Caco-2 (cell line): Measurements from ENCODE around the gene TXNDC16. TPM values are rescaled to one million over a fixed set of nuclear protein-coding genes. Genes with fewer than 3 reads are reported as not detected.

Experiments
- BruUV-seq: library from RNA; stranded (reverse); fragments of 400-500 nt; replicated peaks from 2 replicates; lab custom pipeline; 2021; lab: Mats Ljungman, UMichigan
- CTCF ChIA-PET: fragments of 300-600 bp; sonication (Branson Sonifier 250); formaldehyde crosslinking; loops from one replicate; lab custom pipeline; 2022; ENCODE audit warnings: antibody characterized with exemption; lab: Charles Lee
- POLR2A ChIA-PET: fragments of 300-600 bp; sonication (Branson Sonifier 250); formaldehyde crosslinking; loops from one replicate; lab custom pipeline; 2022; ENCODE audit warnings: antibody characterized with exemption; lab: Charles Lee
- DNase-seq, 2 experiments: peaks; one replicate each; pipeline versions ENCODE4 v3.0.0 to v3.0.0-alpha.2; 2020 to 2022
- H3K27me3 ChIP-seq: replicated peaks from 2 replicates; pipeline ENCODE4 v1.6.0; 2011; ENCODE audit warnings: low read length; ENCODE audit not compliant: control insufficient read depth, insufficient read depth
- H3K36me3 ChIP-seq: 2 replicates; pipeline ENCODE4 v1.5.1; 2011; ENCODE audit warnings: low read length; ENCODE audit not compliant: control insufficient read depth, insufficient read depth
- H3K4me1 ChIP-seq: fragments of 250-450 bp; sonication (Bioruptor Pico); 2 replicates; pipeline ENCODE4 v1.5.1; 2020; ENCODE audit warnings: mild to moderate bottlenecking
- H3K4me3 ChIP-seq: 2 replicates; pipeline ENCODE4 v1.5.1; 2011; ENCODE audit warnings: low read depth, mild to moderate bottlenecking, control low read depth, low read length
- H3K9me3 ChIP-seq: fragments of 250-450 bp; sonication (Bioruptor Pico); 2 replicates; pipeline ENCODE4 v1.5.1; 2020; ENCODE audit warnings: mild to moderate bottlenecking, moderate library complexity
- H3K27ac Mint-ChIP-seq: one replicate; pipeline ENCODE4 v1.8.0; 2022; ENCODE audit warnings: mixed read lengths; ENCODE audit not compliant: unreplicated experiment
- H3K27me3 Mint-ChIP-seq: one replicate; pipeline ENCODE4 v1.8.0; 2022; ENCODE audit warnings: mixed read lengths; ENCODE audit not compliant: insufficient read depth, unreplicated experiment
- H3K36me3 Mint-ChIP-seq: one replicate; pipeline ENCODE4 v1.8.0; 2022; ENCODE audit warnings: mild to moderate bottlenecking, mixed read lengths; ENCODE audit not compliant: insufficient read depth, unreplicated experiment
- H3K4me1 Mint-ChIP-seq: one replicate; pipeline ENCODE4 v1.8.0; 2022; ENCODE audit warnings: low read depth, mixed read lengths; ENCODE audit not compliant: unreplicated experiment
- H3K4me3 Mint-ChIP-seq: one replicate; pipeline ENCODE4 v1.8.0; 2022; ENCODE audit warnings: mild to moderate bottlenecking, moderate library complexity, mixed read lengths; ENCODE audit not compliant: unreplicated experiment
- H3K9me3 Mint-ChIP-seq: one replicate; pipeline ENCODE4 v1.8.0; 2022; ENCODE audit warnings: mixed read lengths; ENCODE audit not compliant: unreplicated experiment
- intact Hi-C: fragments of 100-400 bp; cut with micrococcal nuclease; formaldehyde crosslinking; loops from one replicate; pipeline ENCODE4 v1.10.0; 2022; ENCODE audit not compliant: unreplicated experiment
- total RNA-seq: library from RNA; stranded (reverse); gene quantifications from 2 replicates; pipeline ENCODE4 v1.2.3, GENCODE V29; 2022
- TF ChIP-seq, protein P1 (sequence below), 2 experiments: fragments of 200-600 bp in 1 of 2; IDR thresholded peaks; 1 replicate in 1 of 2; 2 replicates in 1 of 2; pipeline versions ENCODE4 v1.5.1 to v1.8.0; 2011 to 2022; ENCODE audit warnings: antibody characterized with exemption in 1 of 2, control low read depth in 1 of 2, inconsistent platforms in 1 of 2, low read depth in 1 of 2, low read length in 1 of 2, mild to moderate bottlenecking in 1 of 2, moderate library complexity in 1 of 2; ENCODE audit not compliant: insufficient read depth in 1 of 2, severe bottlenecking in 1 of 2, unreplicated experiment in 1 of 2

TXNDC16 gene
- total RNA-seq, 1 experiment from 2014 or later, result 6.6 TPM

GRCh38 chr14:52598568-52598967 lies 46.3 kb upstream of the TXNDC16 start:
- DNase-seq, result no peak
- no peak overlapping the region for H3K27ac Mint-ChIP-seq

DNA sequence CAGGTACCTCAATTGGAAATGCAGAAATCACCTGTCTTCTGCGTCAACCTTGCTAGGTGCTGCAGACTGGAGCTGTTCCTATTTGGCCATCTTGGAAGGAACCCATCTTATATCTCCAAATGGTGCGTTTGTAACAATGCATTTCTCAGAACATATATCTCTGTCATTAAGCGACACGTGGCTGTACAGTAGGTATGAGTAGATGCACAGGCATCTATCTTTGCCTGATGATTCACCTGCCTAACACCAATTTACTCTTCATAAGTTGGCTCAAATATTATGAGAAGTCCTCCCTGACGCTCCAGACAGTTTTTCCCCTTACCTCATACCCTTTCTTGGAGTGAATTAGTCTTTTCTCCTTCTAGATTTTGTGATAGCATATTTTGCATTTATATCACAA lies 44.6 kb upstream of the TXNDC16 start:
- no peaks in the 10 kb centered on the region for H3K4me1 ChIP-seq
- no peaks in the 10 kb centered on the region for H3K27me3 ChIP-seq
- TF ChIP-seq, protein P1, sequence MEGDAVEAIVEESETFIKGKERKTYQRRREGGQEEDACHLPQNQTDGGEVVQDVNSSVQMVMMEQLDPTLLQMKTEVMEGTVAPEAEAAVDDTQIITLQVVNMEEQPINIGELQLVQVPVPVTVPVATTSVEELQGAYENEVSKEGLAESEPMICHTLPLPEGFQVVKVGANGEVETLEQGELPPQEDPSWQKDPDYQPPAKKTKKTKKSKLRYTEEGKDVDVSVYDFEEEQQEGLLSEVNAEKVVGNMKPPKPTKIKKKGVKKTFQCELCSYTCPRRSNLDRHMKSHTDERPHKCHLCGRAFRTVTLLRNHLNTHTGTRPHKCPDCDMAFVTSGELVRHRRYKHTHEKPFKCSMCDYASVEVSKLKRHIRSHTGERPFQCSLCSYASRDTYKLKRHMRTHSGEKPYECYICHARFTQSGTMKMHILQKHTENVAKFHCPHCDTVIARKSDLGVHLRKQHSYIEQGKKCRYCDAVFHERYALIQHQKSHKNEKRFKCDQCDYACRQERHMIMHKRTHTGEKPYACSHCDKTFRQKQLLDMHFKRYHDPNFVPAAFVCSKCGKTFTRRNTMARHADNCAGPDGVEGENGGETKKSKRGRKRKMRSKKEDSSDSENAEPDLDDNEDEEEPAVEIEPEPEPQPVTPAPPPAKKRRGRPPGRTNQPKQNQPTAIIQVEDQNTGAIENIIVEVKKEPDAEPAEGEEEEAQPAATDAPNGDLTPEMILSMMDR (IDR thresholded peaks at IDR 0.05; ENCODE audit: insufficient read depth in 1 of 2, low read depth in 1 of 2, low read length in 1 of 2, severe bottlenecking in 1 of 2, unreplicated experiment in 1 of 2), result no peak
- no peaks in the 10 kb centered on the region for H3K9me3 ChIP-seq
- Mint-ChIP-seq H3K4me3 (no peak overlapping the region), H3K9me3 (no peaks in the 10 kb centered on the region), H3K4me1 (no peaks in the 10 kb centered on the region), H3K27ac (no peak overlapping the region), H3K27me3 (no peaks in the 10 kb centered on the region), H3K36me3 (no peaks in the 10 kb centered on the region)
- no peak overlapping the region for H3K4me3 ChIP-seq
- intact Hi-C loops, result no loop called here
- BruUV-seq, result no TSS peak
- DNase-seq, result no peak
- CTCF ChIA-PET, result no interaction called here
- no peaks in the 10 kb centered on the region for H3K36me3 ChIP-seq
- POLR2A ChIA-PET, result no interaction called here

More at GRCh38 chr14:52598568-52598967, 46.3 kb upstream of the TXNDC16 start:
- CTCF ChIA-PET, result no interaction called here
- no peaks in the 10 kb centered on the region for H3K36me3 Mint-ChIP-seq
- H3K4me3 Mint-ChIP-seq, result no peak overlapping the region
- no peaks in the 10 kb centered on the region for H3K36me3 ChIP-seq
- no peaks in the 10 kb centered on the region for H3K4me1 ChIP-seq
- POLR2A ChIA-PET, result no interaction called here
- H3K4me3 ChIP-seq, result no peak overlapping the region
- H3K4me1 Mint-ChIP-seq, result no peaks in the 10 kb centered on the region
- no peaks in the 10 kb centered on the region for H3K27me3 Mint-ChIP-seq
- BruUV-seq, result no TSS peak
- no peaks in the 10 kb centered on the region for H3K27me3 ChIP-seq
- intact Hi-C loops, result no loop called here
- no peaks in the 10 kb centered on the region for H3K9me3 ChIP-seq
- no peaks in the 10 kb centered on the region for H3K9me3 Mint-ChIP-seq
- TF ChIP-seq, protein P1 (IDR thresholded peaks at IDR 0.05; ENCODE audit: insufficient read depth in 1 of 2, low read depth in 1 of 2, low read length in 1 of 2, severe bottlenecking in 1 of 2, unreplicated experiment in 1 of 2), result no peak

GRCh38 chr14:52596320-52596719 lies 44.0 kb upstream of the TXNDC16 start:
- H3K36me3 ChIP-seq, result no peaks in the 10 kb centered on the region
- Mint-ChIP-seq H3K27me3 (no peaks in the 10 kb centered on the region), H3K4me1 (no peaks in the 10 kb centered on the region), H3K27ac (no peak overlapping the region), H3K36me3 (no peaks in the 10 kb centered on the region), H3K4me3 (no peak overlapping the region), H3K9me3 (no peaks in the 10 kb centered on the region)
- ChIA-PET CTCF (no interaction called here), POLR2A (no interaction called here)
- no peaks in the 10 kb centered on the region for H3K27me3 ChIP-seq
- H3K4me1 ChIP-seq, result no peaks in the 10 kb centered on the region
- TF ChIP-seq, protein P1 (IDR thresholded peaks at IDR 0.05; ENCODE audit: insufficient read depth in 1 of 2, low read depth in 1 of 2, low read length in 1 of 2, severe bottlenecking in 1 of 2, unreplicated experiment in 1 of 2), result no peak
- peak in 1 of 2 experiments; percentile 29 for DNase-seq
- intact Hi-C loops, result no loop called here
- H3K9me3 ChIP-seq, result no peaks in the 10 kb centered on the region
- no TSS peak for BruUV-seq
- no peak overlapping the region for H3K4me3 ChIP-seq
